ENCODE results near the gene FLVCR1. TPM values are rescaled to one million over a fixed set of nuclear protein-coding genes. Genes with fewer than 3 reads are reported as not detected.

The FLVCR1 gene
- total and polyA plus RNA-seq, 9 donors, result 1.9 to 11.4 (median 6.6) TPM

- no peaks in the 10 kb centered on the region for H3K4me1 ChIP-seq (ENCODE audit: insufficient read depth)
- WGBS, 3 donors, result 83 to 87% (median 86%) methylated on average over 4 of the region's 4 CpGs
- no peak overlapping the region for H3K4me3 ChIP-seq
- intact Hi-C loops (cut with DNase I), result no loop called here
- H3K36me3 ChIP-seq, result no peaks in the 10 kb centered on the region
- TF ChIP-seq EP300 (IDR thresholded peaks at IDR 0.05) (no peak), CTCF (IDR thresholded peaks at IDR 0.05) (no peak), POLR2A (IDR thresholded peaks at IDR 0.05) (no peak)
- peaks cover 0 to 10% of the 10 kb centered on the region in 2 donors for H3K9me3 ChIP-seq
- DNase-seq, result no peak
- no peak overlapping the region for H3K27ac ChIP-seq
- H3K27me3 ChIP-seq, result no peaks in the 10 kb centered on the region
Measured at GRCh38 chr1:212943393-212943710, 85.3 kb downstream of the FLVCR1 start.

- Histone ChIP-seq H3K9me3 (peaks cover 0 to 6% of the 10 kb centered on the region in 2 donors), H3K36me3 (no peaks in the 10 kb centered on the region), H3K27ac (no peak overlapping the region), H3K4me1 (ENCODE audit: insufficient read depth) (no peaks in the 10 kb centered on the region), H3K4me3 (no peak overlapping the region), H3K27me3 (no peaks in the 10 kb centered on the region)
- 90 to 92% (median 90%) methylated on average over 6 of the region's 6 CpGs for WGBS, 3 donors
- intact Hi-C loops (cut with DNase I), result no loop called here
- TF ChIP-seq CTCF (IDR thresholded peaks at IDR 0.05), result no peak
- no peak for TF ChIP-seq POLR2A (IDR thresholded peaks at IDR 0.05)
- TF ChIP-seq EP300 (IDR thresholded peaks at IDR 0.05), result no peak
- no peak for DNase-seq
Measured at GRCh38 chr1:212944229-212944901, 86.3 kb downstream of the FLVCR1 start.

GRCh38 chr1:212945056-212945455 is 87.0 kb downstream of the FLVCR1 start:
- intact Hi-C loops (cut with DNase I), result no loop called here
- Histone ChIP-seq H3K9me3 (peaks cover 0 to 6% of the 10 kb centered on the region in 2 donors), H3K27me3 (no peaks in the 10 kb centered on the region), H3K27ac (no peak overlapping the region), H3K4me1 (ENCODE audit: insufficient read depth) (peaks cover 1% of the 10 kb centered on the region), H3K36me3 (no peaks in the 10 kb centered on the region), H3K4me3 (no peak overlapping the region)
- WGBS, 3 donors, result 86 to 95% (median 91%) methylated on average over 2 of the region's 2 CpGs
- DNase-seq, result no peak
- TF ChIP-seq CTCF (IDR thresholded peaks at IDR 0.05) (no peak), EP300 (IDR thresholded peaks at IDR 0.05) (no peak), POLR2A (IDR thresholded peaks at IDR 0.05) (no peak)

GRCh38 chr1:212945463-212946160 is 87.5 kb downstream of the FLVCR1 start:
- Histone ChIP-seq H3K36me3 (no peaks in the 10 kb centered on the region), H3K4me3 (no peak overlapping the region), H3K27ac (no peak overlapping the region), H3K27me3 (no peaks in the 10 kb centered on the region), H3K9me3 (peaks cover 0 to 6% of the 10 kb centered on the region in 2 donors), H3K4me1 (ENCODE audit: insufficient read depth) (peaks cover 4% of the 10 kb centered on the region)
- intact Hi-C loops (cut with DNase I), result no loop called here
- TF ChIP-seq EP300 (IDR thresholded peaks at IDR 0.05) (no peak), POLR2A (IDR thresholded peaks at IDR 0.05) (no peak), CTCF (IDR thresholded peaks at IDR 0.05) (no peak)
- WGBS, 3 donors, result 91 to 92% (median 91%) methylated on average over 4 of the region's 4 CpGs
- no peak for DNase-seq

Data from ovary (tissue), 9 donors.